ENCODE measurements around the gene PPP1CC.
"Not testable (repeated sequence)": the region's sequence is repeated elsewhere in the genome, so short reads cannot be mapped to it uniquely, and the experiment has no call there.

PPP1CC gene

DNA sequence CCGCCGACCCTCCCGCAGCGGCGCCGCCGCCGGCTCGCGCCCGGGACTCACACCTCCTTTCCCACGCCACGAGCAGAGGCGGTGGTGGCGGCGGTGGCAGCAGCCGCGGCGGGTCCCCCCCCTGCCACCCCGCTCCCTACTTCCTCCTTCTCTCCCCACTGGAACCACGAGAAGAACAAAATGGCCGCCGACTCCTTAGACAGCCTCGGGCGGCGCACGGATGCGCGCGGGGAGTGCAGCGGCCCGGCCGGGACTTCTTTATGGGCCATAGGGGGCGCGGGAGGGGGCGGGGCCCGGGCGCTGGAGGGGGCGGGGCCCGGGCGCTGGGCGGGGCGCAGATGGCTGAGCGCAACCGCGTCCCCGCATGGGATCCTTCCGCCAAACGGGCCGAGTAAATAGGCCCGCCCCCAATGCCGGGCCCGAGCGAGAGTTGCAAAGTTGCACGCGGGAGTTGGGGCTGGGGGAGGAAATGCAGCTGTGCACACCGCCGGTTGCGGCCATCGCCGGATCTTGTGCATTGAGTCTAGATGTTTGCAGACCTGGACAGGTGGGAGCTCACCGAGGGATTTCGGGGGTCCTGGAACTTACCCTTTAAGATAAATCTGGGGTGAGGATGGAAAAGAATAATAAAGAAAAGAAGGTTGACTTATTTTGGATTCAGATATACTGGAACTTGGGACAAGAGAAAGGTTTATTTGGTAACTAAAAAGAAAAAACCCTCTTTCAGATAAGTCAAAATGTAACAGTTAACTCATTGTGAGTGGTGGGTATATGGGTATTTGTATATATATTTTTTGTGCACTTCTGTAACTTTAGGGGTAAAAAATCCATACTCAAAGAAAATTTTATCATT is at the start of gene PPP1CC:
PPP1CC (minus strand) TSS at position 174 of the 853 bp plus-strand sequence. CDS start 184 bp downstream, outside the sequence.
- DNase-seq (ENCODE audit: low read depth in 3 of 3) = peak; percentile 84 to 90 (median 85)

DNA sequence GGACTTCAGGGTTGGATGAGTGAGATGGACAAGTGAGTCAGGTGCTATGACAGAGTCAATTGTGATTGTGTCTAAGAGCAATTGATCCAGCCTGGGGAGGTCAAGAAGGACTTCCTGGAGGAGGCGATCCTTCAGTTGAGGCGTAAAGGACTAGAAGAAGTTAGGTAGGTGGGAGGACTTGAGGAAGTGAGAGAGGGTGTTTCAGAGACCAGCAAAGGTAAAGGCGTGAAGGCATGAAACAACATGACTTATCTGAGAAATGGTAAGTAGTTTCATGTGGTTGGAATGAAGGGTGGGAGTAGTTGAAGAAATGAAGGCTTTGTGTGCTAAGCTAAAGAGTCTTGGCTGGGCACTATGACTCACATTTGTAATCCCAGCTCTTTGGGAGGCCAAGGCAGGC is 48.9 kb upstream of the PPP1CC start:
- no peak for DNase-seq (ENCODE audit: low read depth in 3 of 3)

DNA sequence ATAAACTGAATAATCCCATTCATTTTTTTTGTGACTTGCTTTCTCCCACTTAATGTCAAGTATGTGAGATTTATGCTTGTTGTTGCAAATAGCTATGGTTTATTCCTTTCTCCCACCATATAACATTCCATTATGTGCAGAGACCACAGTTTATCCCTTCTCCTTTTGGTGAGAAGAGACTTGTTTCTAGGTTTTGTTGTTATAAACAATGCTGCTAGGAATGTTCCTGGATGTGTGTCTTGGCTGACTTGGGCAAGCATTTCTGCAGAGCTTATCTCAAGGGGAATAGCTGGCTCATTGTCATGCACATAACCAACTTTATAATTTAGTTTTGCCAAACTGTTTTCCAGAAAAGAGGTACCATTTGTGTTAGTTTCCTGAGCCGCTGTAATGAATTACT is 47.6 kb upstream of the PPP1CC start:
- no peak for DNase-seq (ENCODE audit: low read depth in 3 of 3)

DNA sequence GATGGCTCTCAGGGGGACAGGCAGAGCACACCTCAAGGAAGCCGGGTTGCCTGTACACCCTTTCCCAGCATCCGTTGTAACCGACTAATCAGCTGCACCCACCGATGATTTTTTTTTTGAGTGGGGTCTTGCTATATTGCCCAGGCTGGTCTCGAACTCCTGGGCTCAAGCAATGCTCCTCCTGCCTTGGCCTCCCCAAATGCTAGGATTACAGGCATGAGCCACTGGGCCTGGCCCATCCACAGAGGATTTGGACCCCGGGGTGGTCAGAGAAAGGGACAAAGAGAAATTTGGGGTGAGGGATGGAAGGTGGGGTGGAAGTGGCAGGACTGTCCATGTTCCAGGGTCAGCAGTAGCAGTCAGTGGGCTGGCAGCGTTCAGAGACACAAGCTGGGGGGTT is 43.3 kb upstream of the PPP1CC start:
- no peak for DNase-seq (ENCODE audit: low read depth in 3 of 3)

DNA sequence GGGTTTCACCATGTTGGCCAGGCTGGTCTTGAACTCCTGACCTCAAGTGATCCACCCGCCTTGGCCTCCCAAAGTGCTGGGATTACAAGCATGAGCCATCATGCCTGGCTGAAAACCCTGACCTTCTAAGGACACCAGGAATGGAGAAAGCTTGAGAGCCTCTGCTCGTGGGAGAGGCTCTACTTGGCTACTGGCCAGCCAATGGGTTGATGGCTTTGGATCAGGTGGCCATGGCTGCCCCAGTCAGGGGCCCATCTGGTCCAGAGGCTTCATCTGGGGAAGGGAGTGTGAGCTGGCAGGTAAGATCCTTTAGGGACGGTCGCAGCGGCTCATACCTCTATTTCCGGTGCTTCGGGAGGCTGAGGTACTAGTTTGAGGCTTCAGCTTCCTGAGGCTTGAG is 42.5 kb upstream of the PPP1CC start:
- DNase-seq (ENCODE audit: low read depth in 3 of 3) = no peak

DNA sequence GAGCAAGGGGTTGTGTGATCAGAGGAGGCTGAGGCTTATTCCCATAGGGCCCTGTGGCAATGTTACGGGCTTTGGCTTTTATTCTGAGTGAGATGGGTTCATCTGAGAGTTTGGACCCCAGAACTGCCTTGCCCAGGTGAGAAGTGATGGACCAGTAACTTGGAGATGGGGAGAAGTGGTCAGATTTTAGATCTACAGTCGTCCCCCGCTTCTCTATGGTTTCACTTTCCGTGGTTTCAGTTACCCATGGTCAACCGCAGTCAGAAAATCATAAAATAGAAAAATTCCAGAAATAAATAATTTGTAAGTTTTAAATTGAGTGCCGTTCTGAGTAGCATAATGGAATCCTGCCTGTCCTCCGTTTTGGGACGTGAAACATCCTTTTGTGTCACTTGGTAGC is 40.2 kb upstream of the PPP1CC start:
- no peak for DNase-seq (ENCODE audit: low read depth in 3 of 3)

DNA sequence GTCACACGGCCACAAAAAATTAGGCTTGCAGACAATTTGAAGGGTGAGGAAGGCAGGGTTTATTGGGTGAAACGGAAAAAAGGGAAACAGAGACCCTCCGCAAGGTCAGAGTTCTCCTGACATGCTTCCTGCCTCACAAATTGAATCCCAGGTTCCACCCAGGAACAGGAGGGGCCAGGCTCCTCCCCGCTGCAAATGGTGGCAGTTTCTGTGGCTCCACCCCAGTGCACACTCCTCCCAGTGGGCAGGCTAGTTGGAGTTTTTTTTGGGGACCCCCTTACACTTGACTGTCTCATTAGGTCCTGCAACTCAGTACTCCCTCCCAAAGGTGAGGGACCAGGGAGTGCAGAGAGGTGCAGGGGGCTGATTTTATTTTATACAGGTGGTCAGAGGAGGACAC is 39.4 kb upstream of the PPP1CC start:
- no peak for DNase-seq (ENCODE audit: low read depth in 3 of 3)

DNA sequence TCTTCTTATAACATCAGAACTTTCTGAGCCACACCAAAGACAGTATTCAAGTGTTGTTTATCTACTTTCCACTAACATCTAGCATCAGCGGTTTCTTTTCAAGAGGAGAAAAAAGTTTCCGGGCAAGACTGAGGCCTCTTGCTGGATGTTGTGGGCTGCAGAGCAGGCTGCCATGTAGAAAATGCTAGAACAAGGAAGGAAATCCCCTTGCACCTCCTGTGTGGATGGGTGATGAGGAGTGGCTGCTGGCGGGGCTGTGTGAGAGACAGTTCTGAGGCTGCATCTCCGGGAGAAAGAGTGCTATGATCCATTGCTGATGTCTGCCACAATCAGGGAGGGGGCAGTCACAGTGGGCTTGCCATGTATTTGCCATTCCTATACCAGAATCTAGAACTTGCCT is 37.8 kb upstream of the PPP1CC start:
- DNase-seq (ENCODE audit: low read depth in 3 of 3) = peak; percentile 16 to 37 (median 29)

DNA sequence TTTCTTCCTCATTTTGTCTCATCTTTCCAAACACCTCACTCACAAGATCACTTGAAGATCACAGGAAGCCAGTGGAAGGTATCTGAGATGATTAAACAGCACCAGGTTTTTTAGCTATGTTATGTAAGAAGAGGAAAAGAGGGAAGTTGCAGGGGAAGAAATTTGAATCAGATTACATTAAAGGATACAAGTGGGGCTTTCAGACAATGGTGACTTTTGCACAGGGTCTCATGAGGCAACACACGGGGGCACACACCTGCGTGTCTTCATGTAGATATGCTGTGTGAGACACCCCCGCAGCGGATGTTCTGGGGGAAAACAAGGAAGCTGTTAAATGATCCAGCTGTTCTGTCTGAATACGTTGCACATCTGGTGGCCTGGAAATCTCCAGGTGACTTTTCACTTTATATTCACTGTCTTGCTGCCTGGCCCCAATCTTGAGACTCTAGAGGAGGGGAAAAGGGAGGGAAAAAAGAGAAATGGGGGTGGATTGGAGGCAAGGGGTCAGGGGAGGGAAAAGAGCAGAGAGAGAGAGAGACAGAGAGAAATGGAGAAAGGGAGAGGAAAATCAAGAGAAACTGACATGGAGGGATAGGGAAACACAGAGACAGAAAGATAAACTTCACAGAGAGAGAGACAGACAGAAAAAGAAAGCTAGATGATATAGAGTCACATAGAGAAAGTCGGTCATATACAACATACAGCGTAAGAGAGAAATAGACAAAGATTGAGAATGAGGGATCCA is 36.3 kb upstream of the PPP1CC start:
- no peak for DNase-seq (ENCODE audit: low read depth in 3 of 3)

DNA sequence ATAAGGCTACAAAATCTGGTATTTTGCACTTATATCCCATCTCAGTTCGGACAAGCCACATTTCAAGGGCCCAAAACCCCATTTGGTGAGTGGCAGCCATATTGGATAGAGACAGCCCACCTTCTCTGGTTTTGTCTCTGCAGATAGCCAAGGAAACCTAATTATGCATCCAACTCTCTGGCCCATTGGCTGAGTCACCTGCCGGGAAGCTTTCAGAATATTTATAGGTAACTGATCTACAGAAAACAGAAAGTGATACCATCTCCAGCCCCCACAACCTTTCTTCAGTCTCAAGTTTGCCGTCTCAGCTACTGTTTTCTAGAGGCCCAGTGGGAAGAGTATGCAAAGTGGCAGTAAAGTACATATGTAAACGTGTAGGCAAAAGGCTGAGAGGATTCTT is 33.7 kb upstream of the PPP1CC start:
- DNase-seq (ENCODE audit: low read depth in 3 of 3) = peak; percentile 39 to 64 (median 61)

DNA sequence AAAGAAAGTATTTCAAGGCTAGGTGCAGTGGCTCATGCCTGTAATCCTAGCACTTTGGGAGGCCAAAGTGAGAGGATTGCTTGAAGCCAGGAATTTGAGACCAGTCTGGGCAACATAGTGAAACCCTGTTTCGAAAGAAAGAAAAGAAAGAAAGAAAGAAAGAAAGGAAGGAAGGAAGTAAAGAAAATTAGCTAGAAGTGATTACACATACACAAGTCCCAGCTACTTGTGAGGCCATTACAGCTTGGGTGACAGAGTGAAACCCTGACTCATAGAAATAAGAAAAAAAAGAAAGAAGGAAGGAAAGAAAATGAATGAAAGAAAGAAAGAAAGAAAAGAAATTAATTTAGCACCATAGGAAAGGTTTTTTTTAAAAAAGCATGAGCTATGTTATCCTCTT is 33.3 kb upstream of the PPP1CC start:
- no peak for DNase-seq (ENCODE audit: low read depth in 3 of 3)

DNA sequence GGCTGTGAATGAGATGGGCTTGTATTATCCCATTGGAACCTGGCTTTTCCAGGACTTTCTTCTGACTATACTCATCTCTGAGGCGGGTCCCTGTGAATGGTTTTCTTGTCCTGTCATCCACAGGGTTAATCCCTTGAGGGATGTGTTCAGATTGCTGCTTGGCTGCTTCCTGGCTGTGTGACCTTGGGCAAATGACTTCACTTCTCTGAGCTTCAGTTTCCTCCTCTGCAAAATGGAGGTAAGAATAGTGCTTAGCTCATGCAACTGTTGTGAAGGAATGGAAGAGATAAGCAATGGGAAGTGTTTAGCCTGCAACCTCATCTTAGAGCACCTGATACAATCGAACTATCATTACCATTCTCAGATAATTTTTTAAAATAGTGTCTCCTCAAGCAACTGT is 32.1 kb upstream of the PPP1CC start:
- DNase-seq (ENCODE audit: low read depth in 3 of 3) = no peak

DNA sequence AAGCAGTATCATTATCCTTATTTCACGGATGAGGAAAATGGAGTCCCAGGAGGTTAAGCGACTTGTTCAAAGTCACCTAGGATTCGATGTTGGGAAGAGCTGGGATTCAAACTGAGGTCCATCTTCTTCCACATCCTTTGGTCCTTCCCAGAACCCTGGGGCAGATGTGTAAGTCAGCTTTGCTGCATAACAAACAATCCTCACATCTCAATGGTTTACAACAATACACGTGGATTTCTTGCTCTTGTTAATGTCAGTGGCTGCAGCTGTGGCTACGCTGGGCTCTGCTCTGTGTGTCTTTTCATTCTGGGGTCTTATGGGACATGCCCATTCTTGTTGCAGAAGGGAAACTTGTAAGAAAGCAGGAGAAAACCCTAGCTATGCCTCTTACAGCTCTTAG is 26.3 kb upstream of the PPP1CC start:
- no peak for DNase-seq (ENCODE audit: low read depth in 3 of 3)

DNA sequence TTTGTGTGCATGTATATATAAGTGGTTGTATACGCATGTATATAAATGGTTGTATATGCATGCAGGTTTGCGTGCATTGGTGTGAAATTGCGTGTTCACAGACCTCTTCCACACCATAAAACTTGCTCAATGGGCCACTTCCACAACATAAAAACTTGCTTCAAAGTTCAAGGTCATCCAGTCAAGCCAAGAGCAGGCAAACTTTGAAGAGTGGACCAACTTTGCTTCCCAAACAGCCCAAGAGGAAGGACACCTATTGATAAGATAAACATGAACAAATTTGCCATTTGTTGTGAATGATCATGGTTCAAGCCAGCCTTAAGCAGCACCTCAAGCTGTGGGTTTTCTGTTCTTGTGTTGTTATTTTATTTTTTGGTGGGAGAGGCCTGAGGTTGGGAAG is 25.2 kb upstream of the PPP1CC start:
- DNase-seq (ENCODE audit: low read depth in 3 of 3) = no peak

DNA sequence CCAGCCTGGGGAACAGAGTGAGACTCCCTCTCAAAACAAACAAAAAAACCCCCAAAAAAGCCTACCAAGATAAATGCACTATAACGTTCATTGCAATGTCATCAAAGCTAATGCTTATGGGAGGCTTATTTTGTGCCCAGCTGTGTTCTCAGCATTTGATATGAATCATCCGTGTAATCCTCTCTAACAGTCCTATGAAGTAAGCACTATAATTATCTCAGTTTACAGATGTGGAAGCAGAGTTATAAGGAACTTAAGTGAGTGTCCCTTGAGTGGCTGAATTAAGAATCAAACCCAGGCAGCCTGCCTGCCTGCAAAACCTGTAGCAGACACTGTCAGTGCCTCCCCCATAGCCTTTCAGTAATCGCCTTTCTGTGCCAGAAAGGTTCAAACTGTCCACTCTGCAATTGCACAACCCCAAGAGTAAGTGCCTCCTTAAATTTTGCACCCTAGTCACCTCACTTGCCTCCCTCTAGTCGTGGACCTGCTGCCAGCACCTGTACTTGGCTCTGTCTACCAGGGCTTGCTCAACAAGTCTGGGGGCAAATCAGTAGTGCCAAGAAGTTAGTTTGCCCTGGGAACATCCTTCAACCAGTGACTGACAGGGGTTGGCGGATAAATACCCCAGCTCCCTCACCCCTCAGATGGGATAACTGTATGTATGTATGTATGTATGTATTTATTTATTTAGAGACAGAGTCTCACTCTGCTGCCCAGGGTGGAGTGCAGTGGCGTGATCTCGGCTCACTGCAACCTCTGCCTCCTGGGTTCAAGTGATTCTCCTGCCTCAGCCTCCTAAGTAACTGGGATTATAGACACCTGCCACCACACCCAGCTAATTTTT is 23.8 kb upstream of the PPP1CC start:
- DNase-seq (ENCODE audit: low read depth in 3 of 3) = no peak

DNA sequence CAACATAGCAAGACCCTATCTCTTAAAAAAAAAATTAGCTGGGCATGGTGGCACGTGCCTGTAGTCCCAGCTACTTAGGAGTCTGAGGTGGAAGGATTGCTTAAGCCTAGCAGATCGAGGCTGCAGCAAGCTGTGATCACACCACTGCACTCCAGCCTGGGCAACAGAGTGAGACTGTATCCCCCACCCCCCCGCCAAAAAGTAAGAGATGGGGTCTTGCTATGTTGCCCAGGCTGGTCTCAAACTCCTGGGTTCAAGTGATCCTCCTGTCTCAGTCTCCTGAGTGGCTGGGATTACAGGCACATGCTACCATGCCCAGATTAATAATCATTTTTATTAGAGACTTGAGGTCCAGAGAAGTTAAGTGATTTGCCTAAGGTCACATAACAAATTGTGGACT is 22.9 kb upstream of the PPP1CC start:
- not testable (repeated sequence) for DNase-seq (ENCODE audit: low read depth in 3 of 3)

DNA sequence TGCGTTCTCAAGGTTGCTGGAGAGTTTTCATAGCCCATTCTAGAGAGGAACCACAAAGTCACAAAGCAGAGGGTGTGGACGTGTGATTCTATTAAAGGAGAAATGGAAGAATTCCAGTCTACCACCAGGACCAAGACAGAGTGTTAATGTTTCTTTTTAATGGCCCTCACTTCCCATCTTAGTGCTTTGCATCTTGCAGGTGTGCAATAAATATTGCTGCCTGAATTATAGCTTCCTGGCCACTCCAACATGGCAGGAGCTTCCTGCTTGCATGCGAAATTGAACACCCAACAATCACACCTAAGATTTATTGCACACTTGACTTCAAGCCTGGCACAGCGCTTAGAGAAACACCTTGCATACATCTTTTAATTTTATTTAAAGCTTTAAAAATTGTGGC is 22.4 kb upstream of the PPP1CC start:
- DNase-seq (ENCODE audit: low read depth in 3 of 3) = no peak

DNA sequence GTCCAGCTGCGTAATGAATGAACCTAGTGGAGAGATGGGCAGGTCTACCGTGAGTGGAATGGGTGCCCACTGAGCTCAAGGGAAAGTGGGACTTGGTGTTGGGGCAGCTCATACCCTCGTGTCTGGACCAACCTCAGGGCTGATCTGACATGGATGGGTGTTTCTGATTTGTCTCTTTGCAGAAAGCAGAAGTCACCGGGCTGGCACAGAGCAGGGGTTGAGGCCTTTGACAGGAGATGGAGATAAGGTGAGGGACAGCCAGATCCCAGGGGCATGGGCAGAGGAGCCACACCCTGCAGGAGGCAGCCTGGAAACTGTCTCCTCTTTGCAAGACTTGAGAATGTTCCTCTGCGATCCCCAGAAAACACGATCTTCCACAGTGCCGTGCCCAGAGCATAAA is 20.9 kb upstream of the PPP1CC start:
- no peak for DNase-seq (ENCODE audit: low read depth in 3 of 3)

DNA sequence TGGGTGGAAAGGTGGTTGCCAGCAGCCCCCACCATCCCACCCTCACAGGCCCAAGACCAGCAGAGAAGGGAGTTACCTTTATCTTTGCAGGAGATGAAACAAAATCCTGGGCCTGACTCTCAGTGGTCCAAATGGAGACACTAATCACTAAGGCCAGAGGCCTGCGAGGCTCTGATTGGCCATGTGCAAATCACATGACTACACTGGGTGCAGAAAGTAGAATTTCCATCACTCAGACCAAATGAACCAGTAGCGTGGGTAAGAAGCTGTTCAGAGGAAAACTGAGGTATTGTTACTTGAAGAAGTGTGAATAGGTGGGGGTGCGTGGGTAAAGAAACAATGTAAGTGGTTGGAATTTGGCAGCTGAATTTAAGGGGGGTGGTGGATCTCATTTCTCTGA is 20.2 kb upstream of the PPP1CC start:
- no peak for DNase-seq (ENCODE audit: low read depth in 3 of 3)

DNA sequence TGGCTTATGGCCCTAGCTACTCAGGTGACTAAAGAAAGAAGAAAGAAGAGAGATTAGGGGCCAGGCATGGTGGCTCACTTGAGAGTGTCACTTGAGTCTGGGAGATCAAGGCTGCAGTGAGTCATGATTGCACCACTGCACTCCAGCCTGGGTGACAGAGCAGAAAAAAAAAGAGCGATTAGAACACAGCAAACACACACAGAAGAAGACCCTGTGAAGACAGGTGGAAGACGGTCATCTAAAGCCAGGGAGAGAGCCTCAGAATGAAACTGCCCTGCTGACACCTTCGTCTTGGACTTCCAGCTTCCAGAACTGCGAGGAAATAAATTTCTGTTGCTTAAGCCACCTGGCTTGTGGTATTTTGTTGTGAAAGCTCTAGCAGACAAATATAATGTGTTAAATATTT is 17.5 kb upstream of the PPP1CC start:
- DNase-seq (ENCODE audit: low read depth in 3 of 3) = no peak

DNA sequence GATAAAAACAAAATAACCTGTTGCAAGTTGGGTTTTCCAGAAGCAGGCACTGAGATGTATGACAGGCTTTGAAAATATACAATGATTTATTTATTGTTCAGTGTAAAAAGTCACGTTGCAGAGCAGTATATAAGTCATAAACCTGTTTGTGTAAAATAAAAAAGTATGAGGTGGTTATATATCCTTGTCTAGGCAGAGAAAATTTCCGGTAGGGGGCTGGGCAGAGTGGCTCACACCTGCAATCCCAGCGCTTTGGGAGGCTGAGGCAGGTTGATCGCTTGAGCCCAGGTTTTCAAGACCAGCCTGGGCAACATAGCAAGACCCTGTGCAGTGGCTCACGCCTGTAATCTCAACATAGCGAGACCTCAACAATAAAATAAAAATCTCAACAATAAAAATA is 16.2 kb upstream of the PPP1CC start:
- DNase-seq (ENCODE audit: low read depth in 3 of 3) = no peak

DNA sequence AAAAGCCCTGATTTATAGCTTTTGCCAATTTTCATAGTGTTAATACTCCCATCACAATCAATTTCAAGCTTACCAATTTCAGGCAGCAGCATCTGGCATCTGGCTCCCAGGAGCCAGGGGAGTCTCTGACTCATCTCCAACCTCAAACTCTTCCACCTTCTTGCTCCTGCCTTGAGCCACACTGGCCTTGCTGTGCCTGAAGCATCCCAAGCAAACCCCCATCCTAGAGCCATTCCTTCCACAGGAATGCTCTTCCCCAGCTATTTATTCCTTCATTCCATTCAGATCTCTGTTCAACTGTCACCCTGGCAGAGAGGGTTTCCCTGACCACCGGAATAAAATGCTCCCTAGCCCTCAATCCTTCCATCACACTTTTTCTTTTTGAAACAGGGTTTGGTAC is 13.9 kb upstream of the PPP1CC start:
- no peak for DNase-seq (ENCODE audit: low read depth in 3 of 3)
